Upper lobe of right lung (tissue), 1 donor: ENCODE data around the gene NRP2. TPM values are rescaled to one million over a fixed set of nuclear protein-coding genes. Genes with fewer than 3 reads are reported as not detected.

Source experiments
- ATAC-seq: fragments of 200-7000 bp; cut with Tn5 transposase; one replicate; pipeline ENCODE4 v1.9.1; 2020; ENCODE audit warnings: mild to moderate bottlenecking, moderate library complexity
- DNase-seq: peaks from one replicate; pipeline ENCODE4 v3.0.0-alpha.2; 2020
- H3K27ac ChIP-seq: fragments of 200-600 bp; one replicate; pipeline ENCODE4 v1.8.0; 2022
- H3K27me3 ChIP-seq: fragments of 200-600 bp; one replicate; pipeline ENCODE4 v1.8.0; 2022; ENCODE audit warnings: mild to moderate bottlenecking
- H3K36me3 ChIP-seq: fragments of 200-600 bp; one replicate; pipeline ENCODE4 v1.8.0; 2022
- H3K4me1 ChIP-seq: fragments of 200-600 bp; one replicate; pipeline ENCODE4 v1.8.0; 2022
- H3K4me3 ChIP-seq: fragments of 200-600 bp; one replicate; pipeline ENCODE4 v1.8.0; 2022; ENCODE audit warnings: mild to moderate bottlenecking
- H3K9me3 ChIP-seq: fragments of 200-600 bp; one replicate; pipeline ENCODE4 v1.8.0; 2022
- CTCF ChIP-seq: fragments of 200-600 bp; IDR thresholded peaks from one replicate; pipeline ENCODE4 v1.8.0; 2022; ENCODE audit warnings: antibody characterized with exemption
- intact Hi-C: fragments of 100-400 bp; cut with DNase I; formaldehyde crosslinking; loops from one replicate; pipeline ENCODE4 v1.11.0; 2022
- total RNA-seq: library from RNA; stranded (reverse); fragmentation: NEBNext Ultra II Directional; extraction: Animal tissue kit (Norgen Biotek cat#: 25700); gene quantifications from one replicate; pipeline ENCODE4 v1.2.1, GENCODE V29; 2021
- donor health status: DM: no; HTN: yes; CAD: no; lungs with severe emphysema.

The NRP2 gene
- total RNA-seq, 1 donor from 2014 or later: 75.3 TPM

GRCh38 chr2:205714789-205715720, 32.8 kb downstream of the NRP2 start:
- DNase-seq: no peak
- intact Hi-C loops: no loop called here
- Histone ChIP-seq H3K4me1 (peaks cover 34% of the 10 kb centered on the region), H3K36me3 (no peaks in the 10 kb centered on the region), H3K9me3 (no peaks in the 10 kb centered on the region), H3K27ac (peak overlapping the region; percentile 52), H3K4me3 (no peak overlapping the region), H3K27me3 (no peaks in the 10 kb centered on the region)
- no peak for TF ChIP-seq CTCF
- peak; percentile 16 for ATAC-seq

GRCh38 chr2:205715831-205716525, 33.7 kb downstream of the NRP2 start:
- Histone ChIP-seq H3K9me3 (no peaks in the 10 kb centered on the region), H3K27me3 (no peaks in the 10 kb centered on the region), H3K27ac (no peak overlapping the region), H3K4me1 (peaks cover 34% of the 10 kb centered on the region), H3K36me3 (no peaks in the 10 kb centered on the region), H3K4me3 (no peak overlapping the region)
- DNase-seq: no peak
- intact Hi-C loops: no loop called here
- peak; percentile 24 for ATAC-seq
- TF ChIP-seq CTCF: peak; percentile 23

- H3K36me3 ChIP-seq: no peaks in the 10 kb centered on the region
- no peak for TF ChIP-seq CTCF
- peaks cover 30% of the 10 kb centered on the region for H3K4me1 ChIP-seq
- H3K27me3 ChIP-seq: no peaks in the 10 kb centered on the region
- intact Hi-C loops: no loop called here
- H3K4me3 ChIP-seq: no peak overlapping the region
- no peak for ATAC-seq
- H3K27ac ChIP-seq: no peak overlapping the region
- no peak for DNase-seq
- H3K9me3 ChIP-seq: no peaks in the 10 kb centered on the region
Observed at GRCh38 chr2:205717175-205717846, 35.0 kb downstream of the NRP2 start.

DNA sequence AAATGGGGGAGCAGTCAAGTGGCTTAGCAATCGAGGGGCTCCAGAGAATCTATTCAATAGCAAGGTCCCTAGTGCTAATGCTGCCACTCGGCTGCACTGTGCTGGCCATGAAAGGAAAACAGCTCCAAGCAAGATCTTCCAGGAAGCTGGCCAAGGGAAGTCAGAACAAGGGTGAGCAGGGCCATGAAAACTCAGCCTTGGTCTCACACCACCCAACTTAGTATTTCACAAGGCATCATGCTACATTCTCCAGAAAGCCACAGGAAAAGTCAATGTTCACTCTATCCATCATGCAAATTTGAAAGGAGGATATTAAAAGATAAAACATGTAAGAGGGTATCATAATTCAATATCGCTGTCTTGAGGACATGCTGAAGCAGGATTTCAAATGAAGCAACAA, 35.7 kb downstream of the NRP2 start:
- intact Hi-C loops: no loop called here
- Histone ChIP-seq H3K4me1 (peaks cover 23% of the 10 kb centered on the region), H3K27ac (no peak overlapping the region)

More for the DNA sequence above, 35.7 kb downstream of the NRP2 start:
- Histone ChIP-seq H3K4me3 (no peak overlapping the region), H3K36me3 (peaks cover 6% of the 10 kb centered on the region), H3K9me3 (no peaks in the 10 kb centered on the region), H3K27me3 (no peaks in the 10 kb centered on the region)
- no peak for TF ChIP-seq CTCF
- DNase-seq (no peak), ATAC-seq (no peak)
